ENCODE data around the gene PHACTR3. TPM values are rescaled to one million over a fixed set of nuclear protein-coding genes. Genes with fewer than 3 reads are reported as not detected.
A peak's percentile ranks its signal among the peaks of the same experiment; 100 is the strongest.

PHACTR3 gene
- polyA plus RNA-seq, 1 donor (not counting 4 experiments of a cell fraction or from before 2014, with no cell fraction given) = 2.6 TPM

GRCh38 chr20:59603176-59603575 is 1.2 kb upstream of the PHACTR3 start:
- Histone ChIP-seq H3K9me1 (ENCODE audit: control insufficient read depth, extremely low read depth, insufficient read depth, low read length) (no peaks in the 10 kb centered on the region), H3K9me3 (ENCODE audit: control insufficient read depth, low read depth, low read length) (no peaks in the 10 kb centered on the region), H3K79me2 (ENCODE audit: control insufficient read depth, insufficient read depth, low read length) (no peaks in the 10 kb centered on the region), H3K27me3 (ENCODE audit: control insufficient read depth, extremely low read depth, insufficient read depth, low read length) (peaks cover 44% of the 10 kb centered on the region), H3K36me3 (ENCODE audit: control insufficient read depth in 2 of 2, extremely low read depth in 1 of 2, insufficient read depth in 2 of 2, low read length in 2 of 2) (no peaks in the 10 kb centered on the region), H4K20me1 (ENCODE audit: control insufficient read depth, extremely low read depth, insufficient read depth, low read length) (peaks cover under 1% of the 10 kb centered on the region), H3K27ac (ENCODE audit: control insufficient read depth, insufficient read depth, low read length) (no peak overlapping the region), H2AFZ (ENCODE audit: control insufficient read depth, low read length) (no peak overlapping the region), H3K4me2 (ENCODE audit: control insufficient read depth, extremely low read depth, insufficient read depth, low read depth, low read length) (no peak overlapping the region), H3K4me3 (ENCODE audit: control insufficient read depth in 2 of 3, extremely low read depth in 1 of 3, insufficient read depth in 2 of 3, low read depth in 1 of 3, low read length in 3 of 3) (no peak overlapping the region), H3K4me1 (ENCODE audit: control insufficient read depth, extremely low read depth, insufficient read depth, low read length) (no peaks in the 10 kb centered on the region), H3K9ac (ENCODE audit: control insufficient read depth, extremely low read depth, insufficient read depth, low read length) (no peak overlapping the region)
- TF ChIP-seq EZH2 (IDR thresholded peaks at IDR 0.05; ENCODE audit: low read length) (no peak), CTCF (optimal IDR thresholded peaks at IDR 0.05 in 1 of 3, IDR thresholded peaks at IDR 0.05 in 1 of 3, conservative IDR thresholded peaks at IDR 0.05 in 1 of 3; ENCODE audit: extremely low read depth in 1 of 3, insufficient read depth in 2 of 3, low read length in 3 of 3) (no peak)
- FAIRE-seq (no peak), DNase-seq (ENCODE audit: low read depth, low spot score) (no peak)
- dilution Hi-C loops (cut with MboI; ENCODE audit: extremely low pct_ligation_motif_present, low sequenced_read_pairs) = no loop called here

- Histone ChIP-seq H3K4me2 (ENCODE audit: control insufficient read depth, extremely low read depth, insufficient read depth, low read depth, low read length) (no peak overlapping the region), H3K9me1 (ENCODE audit: control insufficient read depth, extremely low read depth, insufficient read depth, low read length) (no peaks in the 10 kb centered on the region), H3K4me1 (ENCODE audit: control insufficient read depth, extremely low read depth, insufficient read depth, low read length) (no peaks in the 10 kb centered on the region), H2AFZ (ENCODE audit: control insufficient read depth, low read length) (no peak overlapping the region), H3K9ac (ENCODE audit: control insufficient read depth, extremely low read depth, insufficient read depth, low read length) (no peak overlapping the region), H3K36me3 (ENCODE audit: control insufficient read depth in 2 of 2, extremely low read depth in 1 of 2, insufficient read depth in 2 of 2, low read length in 2 of 2) (no peaks in the 10 kb centered on the region), H3K9me3 (ENCODE audit: control insufficient read depth, low read depth, low read length) (no peaks in the 10 kb centered on the region), H3K4me3 (ENCODE audit: control insufficient read depth in 2 of 3, extremely low read depth in 1 of 3, insufficient read depth in 2 of 3, low read depth in 1 of 3, low read length in 3 of 3) (no peak overlapping the region), H3K79me2 (ENCODE audit: control insufficient read depth, insufficient read depth, low read length) (no peaks in the 10 kb centered on the region), H4K20me1 (ENCODE audit: control insufficient read depth, extremely low read depth, insufficient read depth, low read length) (no peaks in the 10 kb centered on the region), H3K27me3 (ENCODE audit: control insufficient read depth, extremely low read depth, insufficient read depth, low read length) (peaks cover 44% of the 10 kb centered on the region), H3K27ac (ENCODE audit: control insufficient read depth, insufficient read depth, low read length) (no peak overlapping the region)
- no peak for TF ChIP-seq CTCF (optimal IDR thresholded peaks at IDR 0.05 in 1 of 3, IDR thresholded peaks at IDR 0.05 in 1 of 3, conservative IDR thresholded peaks at IDR 0.05 in 1 of 3; ENCODE audit: extremely low read depth in 1 of 3, insufficient read depth in 2 of 3, low read length in 3 of 3)
- peak; percentile 81 for TF ChIP-seq EZH2 (IDR thresholded peaks at IDR 0.05; ENCODE audit: low read length)
- DNase-seq (ENCODE audit: low read depth, low spot score) (no peak), FAIRE-seq (no peak)
- dilution Hi-C loops (cut with MboI; ENCODE audit: extremely low pct_ligation_motif_present, low sequenced_read_pairs) = no loop called here
Measured at GRCh38 chr20:59604741-59605600, 631 bp downstream of the PHACTR3 start.
